MG63 (cell line): ENCODE results near the gene INPP4B. TPM values are rescaled to one million over a fixed set of nuclear protein-coding genes. Genes with fewer than 3 reads are reported as not detected.

Experiments used
- DNase-seq: peaks from one replicate; pipeline ENCODE4 v3.0.0-alpha.2; 2020
- H3K27me3 ChIP-seq: fragments of 250-450 bp; sonication (Bioruptor Pico); 2 replicates; pipeline ENCODE4 v1.5.1; 2020; ENCODE audit warnings: mild to moderate bottlenecking, moderate library complexity
- H3K36me3 ChIP-seq: fragments of 250-450 bp; sonication (Bioruptor Pico); 2 replicates; pipeline ENCODE4 v1.5.1; 2020; ENCODE audit warnings: mild to moderate bottlenecking, moderate library complexity
- H3K4me3 ChIP-seq: fragments of 250-450 bp; sonication (Bioruptor Pico); 2 replicates; pipeline ENCODE4 v1.5.1; 2020; ENCODE audit warnings: mild to moderate bottlenecking, moderate library complexity
- H3K9me3 ChIP-seq: fragments of 250-450 bp; sonication (Bioruptor Pico); 2 replicates; pipeline ENCODE4 v1.5.1; 2020; ENCODE audit warnings: mild to moderate bottlenecking, moderate library complexity
- total RNA-seq: library from RNA; depleted of rRNA; stranded (reverse); fragments of >200 nt; shearing (Covaris generic); gene quantifications from 2 replicates; pipeline ENCODE4 v1.2.3, GENCODE V29; 2014; ENCODE audit warnings: low replicate concordance

INPP4B gene
- total RNA-seq, 1 experiment from 2014 or later: 4.0 TPM

- H3K36me3 ChIP-seq: no peaks in the 10 kb centered on the region
- no peaks in the 10 kb centered on the region for H3K27me3 ChIP-seq
- no peaks in the 10 kb centered on the region for H3K9me3 ChIP-seq
- DNase-seq: no peak
- no peak overlapping the region for H3K4me3 ChIP-seq
Observed at GRCh38 chr4:142358656-142359055, 487.4 kb downstream of the INPP4B start.

DNA sequence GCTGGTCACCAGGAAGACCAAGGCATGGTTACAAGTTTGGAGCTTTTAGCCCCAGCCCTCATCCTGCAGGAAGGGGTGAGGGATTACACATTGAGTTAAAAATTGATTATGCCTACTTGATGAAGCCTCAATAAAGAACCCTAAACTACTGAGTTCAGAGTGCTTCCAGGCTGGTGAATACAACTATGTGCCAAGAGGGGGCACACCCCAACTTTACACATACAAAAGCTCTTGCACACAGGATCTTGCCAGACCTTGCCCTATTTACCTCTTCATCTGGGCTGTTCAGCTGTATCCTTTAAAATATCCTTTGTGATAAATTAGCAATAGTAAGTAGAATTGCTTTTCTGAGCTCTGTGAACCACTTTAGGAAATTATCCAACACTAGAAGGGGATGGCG, 489.3 kb downstream of the INPP4B start:
- H3K9me3 ChIP-seq: no peaks in the 10 kb centered on the region
- no peak for DNase-seq
- H3K27me3 ChIP-seq: no peaks in the 10 kb centered on the region
- no peak overlapping the region for H3K4me3 ChIP-seq
- no peaks in the 10 kb centered on the region for H3K36me3 ChIP-seq

GRCh38 chr4:142356118-142356759, 489.9 kb downstream of the INPP4B start:
- no peak overlapping the region for H3K4me3 ChIP-seq
- H3K36me3 ChIP-seq: no peaks in the 10 kb centered on the region
- no peaks in the 10 kb centered on the region for H3K9me3 ChIP-seq
- H3K27me3 ChIP-seq: no peaks in the 10 kb centered on the region
- no peak for DNase-seq

GRCh38 chr4:142355421-142355930, 490.6 kb downstream of the INPP4B start:
- no peaks in the 10 kb centered on the region for H3K36me3 ChIP-seq
- no peak overlapping the region for H3K4me3 ChIP-seq
- no peak for DNase-seq
- no peaks in the 10 kb centered on the region for H3K27me3 ChIP-seq
- H3K9me3 ChIP-seq: no peaks in the 10 kb centered on the region

DNA sequence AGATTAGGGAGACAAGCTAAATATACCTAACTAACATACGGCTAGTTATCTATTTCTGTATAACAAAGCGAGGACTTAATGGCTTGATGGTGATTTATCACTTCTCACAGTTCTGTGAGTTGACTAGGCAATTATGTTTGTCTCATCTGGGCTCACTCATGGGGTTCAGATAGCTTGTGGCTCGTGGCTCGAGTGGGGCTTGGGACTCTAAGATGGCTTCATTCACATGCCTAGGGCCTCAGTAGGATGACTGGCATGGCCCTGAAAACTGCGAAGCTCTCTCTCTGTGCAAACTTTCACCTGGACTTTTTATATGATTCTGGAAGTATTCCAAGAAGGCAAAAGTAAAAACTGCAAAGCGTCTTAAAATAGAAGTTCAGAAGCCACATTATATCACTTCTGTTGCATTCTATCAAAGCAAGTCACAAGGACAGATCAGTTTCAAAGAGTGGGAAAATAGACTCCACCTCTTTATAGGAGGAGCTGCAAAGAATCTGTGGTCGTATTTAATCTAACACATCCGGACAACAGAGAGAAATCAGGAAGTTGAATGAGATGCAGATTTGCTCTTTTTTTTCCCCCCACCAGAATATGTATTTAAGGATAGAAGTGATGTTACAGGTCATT, 491.2 kb downstream of the INPP4B start:
- Histone ChIP-seq H3K9me3 (no peaks in the 10 kb centered on the region), H3K4me3 (no peak overlapping the region), H3K27me3 (no peaks in the 10 kb centered on the region), H3K36me3 (no peaks in the 10 kb centered on the region)
- no peak for DNase-seq

DNA sequence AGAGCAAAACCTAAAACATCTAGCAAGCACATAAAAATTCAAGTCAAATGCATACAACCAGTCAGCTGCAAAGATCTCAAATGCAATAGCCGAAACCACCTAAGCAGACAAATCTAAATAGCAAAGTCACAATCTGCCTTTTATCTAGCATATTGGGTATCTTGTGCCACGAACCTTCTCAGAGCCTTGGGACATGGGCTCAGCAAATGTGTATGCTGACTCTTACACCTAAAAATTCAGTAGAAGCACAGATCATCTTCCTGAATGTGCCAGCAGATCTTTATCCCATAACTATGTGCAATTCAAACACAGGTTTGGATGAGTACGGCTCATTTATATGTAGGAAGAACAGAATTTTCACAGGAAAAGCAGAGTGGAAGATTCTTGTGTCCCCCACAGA, 492.1 kb downstream of the INPP4B start:
- no peak overlapping the region for H3K4me3 ChIP-seq
- no peak for DNase-seq
- H3K27me3 ChIP-seq: no peaks in the 10 kb centered on the region
- H3K9me3 ChIP-seq: no peaks in the 10 kb centered on the region
- H3K36me3 ChIP-seq: no peaks in the 10 kb centered on the region

DNA sequence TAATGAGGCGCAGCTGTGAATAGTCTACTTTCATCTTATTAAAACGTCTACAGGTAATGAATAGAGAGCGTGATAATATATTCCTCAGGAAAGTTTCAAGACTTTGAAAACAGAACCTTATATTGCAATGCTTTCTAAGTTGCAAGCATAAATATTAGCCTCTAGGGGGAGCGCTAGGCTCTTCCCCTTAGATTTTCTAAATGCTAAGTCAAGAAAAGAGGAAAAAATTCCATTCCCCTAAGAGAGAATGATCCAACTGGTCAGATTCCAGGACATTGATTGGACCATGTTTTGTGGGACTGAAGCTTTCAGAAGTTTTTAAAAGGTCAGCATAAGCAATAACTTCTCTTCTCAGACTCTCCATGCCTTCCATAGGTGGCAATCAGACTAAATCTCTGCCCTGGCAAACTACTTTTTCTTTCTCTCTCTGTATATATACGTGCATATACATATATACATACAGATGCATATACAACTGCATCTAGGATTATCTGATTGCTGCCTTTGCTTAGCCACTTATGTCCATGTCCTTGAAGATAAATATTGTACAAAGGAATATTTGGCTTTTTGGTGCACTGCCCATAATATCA, 492.9 kb downstream of the INPP4B start:
- Histone ChIP-seq H3K27me3 (no peaks in the 10 kb centered on the region), H3K4me3 (no peak overlapping the region), H3K36me3 (no peaks in the 10 kb centered on the region), H3K9me3 (no peaks in the 10 kb centered on the region)
- DNase-seq: no peak

GRCh38 chr4:142352712-142353111, 493.4 kb downstream of the INPP4B start:
- no peak overlapping the region for H3K4me3 ChIP-seq
- no peaks in the 10 kb centered on the region for H3K27me3 ChIP-seq
- DNase-seq: no peak
- no peaks in the 10 kb centered on the region for H3K9me3 ChIP-seq
- no peaks in the 10 kb centered on the region for H3K36me3 ChIP-seq

DNA sequence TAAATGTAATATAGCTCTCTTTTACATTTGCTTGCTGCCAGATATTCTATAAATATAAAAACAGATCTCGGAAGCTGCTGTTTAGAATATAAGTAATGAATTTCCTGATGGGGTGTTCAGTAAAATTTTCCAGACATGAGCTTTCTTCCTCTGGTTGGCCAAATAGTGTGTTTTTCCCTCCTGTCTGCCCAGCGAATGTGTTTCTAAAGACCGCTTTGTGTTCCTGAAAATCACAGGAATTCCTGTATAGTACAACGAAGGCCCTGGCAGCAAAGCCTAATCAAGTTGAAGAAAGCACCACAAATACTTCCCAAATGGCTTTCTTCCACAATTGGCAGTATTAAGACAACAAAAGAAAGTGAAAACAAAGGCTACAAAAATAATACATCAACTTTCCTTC, 494.1 kb downstream of the INPP4B start:
- Histone ChIP-seq H3K27me3 (no peaks in the 10 kb centered on the region), H3K9me3 (no peaks in the 10 kb centered on the region), H3K36me3 (no peaks in the 10 kb centered on the region), H3K4me3 (no peak overlapping the region)
- DNase-seq: no peak

DNA sequence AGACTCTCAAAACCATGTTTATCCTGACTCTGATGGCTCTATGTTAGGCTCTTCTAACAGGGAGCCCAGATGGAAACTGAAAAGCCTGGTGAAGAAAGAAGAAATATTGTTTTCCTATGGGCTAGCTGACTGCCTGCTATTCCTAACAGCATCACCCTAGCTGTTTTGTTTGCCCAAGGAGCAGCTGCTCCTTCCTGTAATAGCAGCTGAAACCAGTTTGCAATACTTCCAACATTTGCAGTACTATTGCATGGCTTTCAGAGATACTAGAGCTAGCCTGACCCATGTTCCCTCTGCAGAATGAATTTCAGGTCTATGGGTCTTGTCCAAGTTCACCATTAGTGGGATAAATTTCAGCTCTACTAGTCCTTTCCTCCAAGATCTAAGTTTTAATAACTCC, 495.2 kb downstream of the INPP4B start:
- no peaks in the 10 kb centered on the region for H3K9me3 ChIP-seq
- no peaks in the 10 kb centered on the region for H3K27me3 ChIP-seq
- H3K36me3 ChIP-seq: no peaks in the 10 kb centered on the region
- H3K4me3 ChIP-seq: no peak overlapping the region
- DNase-seq: no peak

DNA sequence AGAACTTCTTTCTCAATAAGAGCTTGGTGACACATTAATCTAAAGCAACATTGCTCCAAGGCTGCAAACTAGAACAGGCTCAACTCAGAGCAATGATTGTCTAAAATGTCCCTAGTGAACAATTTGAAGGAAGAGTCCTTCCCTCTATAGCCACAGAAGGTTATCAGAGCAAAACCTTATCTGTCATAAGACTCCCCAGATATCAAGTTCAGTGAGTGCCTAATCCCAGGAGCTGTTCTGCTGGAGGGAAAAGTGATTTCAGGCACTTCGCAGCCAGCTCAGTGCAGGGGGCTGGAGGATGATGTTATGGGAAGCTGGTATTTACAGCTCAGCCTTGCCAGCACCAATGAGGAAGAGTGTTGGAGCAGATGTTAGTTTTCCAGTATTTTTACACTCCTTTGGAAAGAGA, 497.5 kb downstream of the INPP4B start:
- DNase-seq: no peak
- no peak overlapping the region for H3K4me3 ChIP-seq

DNA sequence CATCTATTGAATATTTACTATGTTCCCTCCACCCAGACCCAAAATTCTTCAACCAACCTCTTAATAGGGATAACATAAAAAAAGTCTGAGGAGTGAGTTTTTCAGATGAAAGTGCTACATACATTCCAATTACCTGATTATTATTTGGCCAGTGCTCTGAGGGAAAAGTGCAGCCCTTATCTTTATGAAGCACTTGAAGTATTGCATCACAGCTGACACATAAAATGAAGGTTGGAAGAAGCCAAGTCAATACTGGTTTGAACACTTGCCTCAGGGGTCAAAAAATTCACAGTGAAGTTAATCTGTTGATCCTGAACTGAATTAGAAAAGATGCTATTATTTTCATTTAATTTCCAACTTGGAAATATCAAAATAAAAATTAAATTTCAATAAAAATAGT, 498.9 kb downstream of the INPP4B start:
- DNase-seq: no peak
- H3K9me3 ChIP-seq: no peaks in the 10 kb centered on the region
- no peaks in the 10 kb centered on the region for H3K36me3 ChIP-seq
- no peaks in the 10 kb centered on the region for H3K27me3 ChIP-seq
- no peak overlapping the region for H3K4me3 ChIP-seq

More for the DNA sequence above, 497.5 kb downstream of the INPP4B start:
- Histone ChIP-seq H3K27me3 (no peaks in the 10 kb centered on the region), H3K9me3 (no peaks in the 10 kb centered on the region), H3K36me3 (no peaks in the 10 kb centered on the region)

DNA sequence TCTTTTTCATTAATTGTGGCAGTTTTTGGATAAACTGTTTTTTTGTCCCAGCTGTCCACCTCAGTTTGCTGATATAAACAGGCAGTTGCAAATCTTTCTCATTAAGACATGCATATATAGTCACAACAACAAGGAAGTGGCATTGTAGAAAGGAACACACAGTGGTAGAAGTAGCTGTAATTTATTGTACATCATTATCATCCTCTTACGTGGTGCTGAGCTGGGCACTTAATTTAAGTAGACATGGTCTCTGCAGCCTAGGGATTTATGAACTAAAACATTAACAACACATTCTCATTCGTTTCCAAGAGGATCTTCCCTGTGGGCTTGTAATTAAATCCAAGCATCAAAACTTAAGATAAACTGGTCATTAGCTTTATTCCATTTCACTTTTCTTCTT, 500.2 kb downstream of the INPP4B start:
- H3K9me3 ChIP-seq: no peaks in the 10 kb centered on the region
- no peaks in the 10 kb centered on the region for H3K27me3 ChIP-seq
- no peak overlapping the region for H3K4me3 ChIP-seq
- H3K36me3 ChIP-seq: no peaks in the 10 kb centered on the region
- DNase-seq: no peak

DNA sequence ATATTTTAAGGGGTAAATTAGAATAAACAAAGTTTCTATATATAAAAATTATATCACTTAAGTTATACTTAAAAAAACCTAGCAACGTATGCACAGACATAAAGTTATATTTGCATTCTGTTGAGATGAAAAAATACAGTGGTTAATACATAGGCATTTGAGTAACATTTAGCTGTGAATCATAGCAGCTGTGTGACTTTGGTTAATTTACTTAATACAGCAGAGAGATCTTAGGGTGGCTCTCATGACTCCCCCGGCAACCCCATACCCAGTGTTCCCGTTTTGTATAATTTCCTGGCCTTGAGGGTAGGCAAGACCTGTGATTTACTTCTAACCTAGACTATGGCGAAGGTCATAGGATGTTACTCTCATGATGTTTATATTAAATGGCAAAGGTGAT, 504.8 kb downstream of the INPP4B start:
- no peaks in the 10 kb centered on the region for H3K9me3 ChIP-seq
- no peaks in the 10 kb centered on the region for H3K36me3 ChIP-seq
- no peak overlapping the region for H3K4me3 ChIP-seq
- no peaks in the 10 kb centered on the region for H3K27me3 ChIP-seq
- DNase-seq: no peak

DNA sequence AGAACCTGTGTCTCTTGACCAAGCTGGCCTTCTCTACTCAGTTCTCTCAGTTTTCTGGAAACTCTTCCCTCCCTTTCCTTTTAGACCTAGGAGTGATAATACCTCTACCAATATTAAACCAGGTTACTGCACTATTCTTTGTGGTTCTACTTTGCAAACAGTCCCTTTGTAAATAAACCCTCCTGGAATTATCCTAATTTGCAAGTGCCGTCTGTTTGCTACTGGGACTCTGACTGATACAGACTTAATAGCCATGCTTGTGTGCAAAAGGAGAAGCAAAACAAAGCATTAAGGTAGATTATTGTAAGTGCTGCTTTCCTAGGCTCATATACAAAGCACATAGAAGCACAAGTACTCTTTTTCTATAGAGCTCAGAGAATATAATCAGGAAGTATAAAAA, 507.0 kb downstream of the INPP4B start:
- no peaks in the 10 kb centered on the region for H3K27me3 ChIP-seq
- no peak for DNase-seq
- H3K9me3 ChIP-seq: no peaks in the 10 kb centered on the region
- H3K36me3 ChIP-seq: no peaks in the 10 kb centered on the region
- no peak overlapping the region for H3K4me3 ChIP-seq

GRCh38 chr4:142336251-142336934, 509.7 kb downstream of the INPP4B start:
- H3K27me3 ChIP-seq: no peaks in the 10 kb centered on the region
- no peaks in the 10 kb centered on the region for H3K9me3 ChIP-seq
- H3K4me3 ChIP-seq: no peak overlapping the region
- H3K36me3 ChIP-seq: no peaks in the 10 kb centered on the region
- DNase-seq: no peak

GRCh38 chr4:142334931-142335330, 511.2 kb downstream of the INPP4B start:
- Histone ChIP-seq H3K36me3 (no peaks in the 10 kb centered on the region), H3K27me3 (no peaks in the 10 kb centered on the region), H3K9me3 (no peaks in the 10 kb centered on the region), H3K4me3 (no peak overlapping the region)
- DNase-seq: no peak
